Mammary epithelial cell (primary cell): ENCODE measurements around the gene FAM193A.

Experiments
- CTCF ChIP-seq, 2 donors: IDR thresholded peaks in 1 of 2; conservative IDR thresholded peaks in 1 of 2; 2 replicates each; pipeline ENCODE4 v1.5.1; 2011 to 2012; ENCODE audit warnings: inconsistent platforms in 2 of 2, low read length in 2 of 2, mild to moderate bottlenecking in 2 of 2, control low read depth in 1 of 2, low read depth in 1 of 2; ENCODE audit not compliant: insufficient read depth in 1 of 2; ENCODE audit errors: extremely low read depth in 1 of 2
- EZH2 ChIP-seq: IDR thresholded peaks from 2 replicates; pipeline ENCODE4 v1.6.1; 2012; ENCODE audit warnings: low read length, inconsistent platforms, borderline replicate concordance

- TF ChIP-seq CTCF (conservative IDR thresholded peaks at IDR 0.05 in 1 of 2, IDR thresholded peaks at IDR 0.05 in 1 of 2; ENCODE audit: extremely low read depth in 1 of 2, insufficient read depth in 1 of 2, low read depth in 1 of 2, low read length in 2 of 2) (no peak), EZH2 (no peak)
Observed at GRCh38 chr4:2742823-2743517, 206.5 kb downstream of the FAM193A start.
